OCI-LY7 (cell line): ENCODE measurements around the gene ZBTB16. TPM values are rescaled to one million over a fixed set of nuclear protein-coding genes. Genes with fewer than 3 reads are reported as not detected.

Source experiments
- BruUV-seq: library from RNA; stranded (reverse); fragments of 400-500 nt; replicated peaks from 2 replicates; lab custom pipeline; 2021; lab: Mats Ljungman, UMichigan
- CTCF ChIA-PET: fragments of 300-600 bp; sonication (Branson Sonifier 250); formaldehyde crosslinking; loops from one replicate; lab custom pipeline; 2022; ENCODE audit warnings: antibody characterized with exemption; ENCODE audit not compliant: unreplicated experiment; lab: Charles Lee
- POLR2A ChIA-PET: fragments of 300-600 bp; sonication (Branson Sonifier 250); formaldehyde crosslinking; loops from one replicate; lab custom pipeline; 2022; ENCODE audit warnings: antibody characterized with exemption; lab: Charles Lee
- DNase-seq: peaks from one replicate; pipeline ENCODE4 v3.0.0-alpha.2; 2015; ENCODE audit warnings: low spot score
- H2AFZ ChIP-seq: fragments of 200-600 bp; sonication (generic), shearing (Covaris generic); 2 replicates; pipeline ENCODE4 v1.6.1; 2014; ENCODE audit warnings: mild to moderate bottlenecking, antibody characterized with exemption, low read length, moderate library complexity
- H3K27ac ChIP-seq: fragments of 200-600 bp; sonication (generic); 2 replicates; pipeline ENCODE4 v1.5.1; 2014; ENCODE audit warnings: mixed run types, low read depth, mild to moderate bottlenecking, moderate library complexity, low read length, inconsistent platforms; ENCODE audit not compliant: poor library complexity, severe bottlenecking
- H3K36me3 ChIP-seq: fragments of 200-600 bp; sonication (generic); 2 replicates; pipeline ENCODE4 v1.6.1; 2014; ENCODE audit warnings: mild to moderate bottlenecking, antibody characterized with exemption, low read length, moderate library complexity, mixed read lengths; ENCODE audit not compliant: insufficient read depth
- H3K4me1 ChIP-seq: fragments of 200-600 bp; sonication (generic); 2 replicates; pipeline ENCODE4 v1.5.1; 2014; ENCODE audit warnings: mild to moderate bottlenecking, low read length; ENCODE audit not compliant: insufficient read depth, poor library complexity, severe bottlenecking
- H3K4me2 ChIP-seq: fragments of 200-600 bp; sonication (generic); 2 replicates; pipeline ENCODE4 v1.6.1; 2014; ENCODE audit warnings: mild to moderate bottlenecking, low read length
- H3K4me3 ChIP-seq: fragments of 200-600 bp; sonication (generic); 2 replicates; pipeline ENCODE4 v1.5.1; 2014; ENCODE audit warnings: mild to moderate bottlenecking, low read depth, low read length; ENCODE audit not compliant: poor library complexity, severe bottlenecking
- H3K79me2 ChIP-seq: fragments of 200-600 bp; sonication (generic); 2 replicates; pipeline ENCODE4 v1.6.1; 2016; ENCODE audit warnings: low read depth, mild to moderate bottlenecking, low read length, moderate library complexity, mixed read lengths; ENCODE audit not compliant: insufficient read depth
- H3K9me2 ChIP-seq: fragments of 200-600 bp; sonication (generic); 2 replicates; pipeline ENCODE4 v1.6.1; 2016; ENCODE audit warnings: mild to moderate bottlenecking, low read length, mixed read lengths; ENCODE audit not compliant: insufficient read depth
- H3K9me3 ChIP-seq: fragments of 200-600 bp; sonication (generic); 2 replicates; pipeline ENCODE4 v1.6.1; 2014; ENCODE audit warnings: mild to moderate bottlenecking, mixed run types, low read length, mixed read lengths
- H4K20me1 ChIP-seq: fragments of 200-600 bp; sonication (generic); 2 replicates; pipeline ENCODE4 v1.6.1; 2014; ENCODE audit warnings: mild to moderate bottlenecking, antibody characterized with exemption, low read length, moderate library complexity, mixed read lengths; ENCODE audit not compliant: insufficient read depth
- CTCF ChIP-seq: fragments of 200-600 bp; sonication (generic); conservative IDR thresholded peaks from 2 replicates; pipeline ENCODE4 v1.5.1; 2014; ENCODE audit warnings: mild to moderate bottlenecking, antibody characterized with exemption, low read length, moderate library complexity, mixed read lengths
- EZH2phosphoT487 ChIP-seq: fragments of 200-600 bp; sonication (generic); IDR thresholded peaks from 2 replicates; pipeline ENCODE4 v1.6.1; 2018; ENCODE audit warnings: low read depth, borderline replicate concordance, mild to moderate bottlenecking, mixed run types, antibody characterized with exemption, low read length, moderate library complexity, mixed read lengths
- intact Hi-C: fragments of 100-400 bp; cut with micrococcal nuclease; formaldehyde crosslinking; loops from one replicate; pipeline ENCODE4 v1.10.0; 2022; ENCODE audit not compliant: unreplicated experiment
- total RNA-seq, 2 experiments: library from RNA; depleted of rRNA in 1 of 2; stranded (reverse); fragments of >200 nt in 1 of 2; shearing (Covaris generic) in 1 of 2; gene quantifications; 2 replicates each; pipeline ENCODE4 v1.2.3, GENCODE V29; 2014 to 2022

The ZBTB16 gene
- total RNA-seq, 2 experiments from 2014 or later: not detected

GRCh38 chr11:114149689-114150407, 90.3 kb downstream of the ZBTB16 start:
- Histone ChIP-seq H4K20me1 (no peaks in the 10 kb centered on the region), H3K79me2 (no peaks in the 10 kb centered on the region), H2AFZ (no peak overlapping the region), H3K9me2 (no peaks in the 10 kb centered on the region), H3K4me2 (no peak overlapping the region), H3K4me3 (no peak overlapping the region), H3K36me3 (no peaks in the 10 kb centered on the region), H3K27ac (no peak overlapping the region), H3K9me3 (no peaks in the 10 kb centered on the region), H3K4me1 (no peaks in the 10 kb centered on the region)
- TF ChIP-seq EZH2phosphoT487 (no peak), CTCF (no peak)
- intact Hi-C loops: no loop called here
- POLR2A ChIA-PET: interaction anchor here (1.4 kb wide), 1 partner anchor 33 kb away, joined by 4 read pairs; no protein-coding TSS in a partner anchor
- no TSS peak for BruUV-seq
- DNase-seq: no peak
- CTCF ChIA-PET: no interaction called here

- POLR2A ChIA-PET: interaction anchor here (0.6 kb wide), 1 partner anchor 112 kb away, joined by 3 read pairs; no protein-coding TSS in a partner anchor
- TF ChIP-seq CTCF: no peak
- TF ChIP-seq EZH2phosphoT487: no peak
- CTCF ChIA-PET: no interaction called here
- Histone ChIP-seq H3K27ac (no peak overlapping the region), H3K4me2 (no peak overlapping the region), H3K9me2 (no peaks in the 10 kb centered on the region), H4K20me1 (no peaks in the 10 kb centered on the region), H2AFZ (no peak overlapping the region), H3K4me3 (no peak overlapping the region), H3K36me3 (no peaks in the 10 kb centered on the region), H3K4me1 (no peaks in the 10 kb centered on the region), H3K79me2 (no peaks in the 10 kb centered on the region), H3K9me3 (no peaks in the 10 kb centered on the region)
- intact Hi-C loops: no loop called here
- no TSS peak for BruUV-seq
- DNase-seq: no peak
Measured at GRCh38 chr11:114150671-114151070, 91.2 kb downstream of the ZBTB16 start.

GRCh38 chr11:114151631-114152030, 92.1 kb downstream of the ZBTB16 start:
- Histone ChIP-seq H3K9me2 (no peaks in the 10 kb centered on the region), H3K4me3 (no peak overlapping the region), H4K20me1 (no peaks in the 10 kb centered on the region), H3K79me2 (no peaks in the 10 kb centered on the region), H3K4me2 (no peak overlapping the region), H3K9me3 (no peaks in the 10 kb centered on the region), H3K36me3 (no peaks in the 10 kb centered on the region), H2AFZ (no peak overlapping the region), H3K4me1 (no peaks in the 10 kb centered on the region), H3K27ac (no peak overlapping the region)
- ChIA-PET CTCF (no interaction called here), POLR2A (interaction anchor here (0.6 kb wide), 1 partner anchor 84 kb away, joined by 4 read pairs; no protein-coding TSS in a partner anchor)
- intact Hi-C loops: no loop called here
- BruUV-seq: no TSS peak
- DNase-seq: no peak
- TF ChIP-seq EZH2phosphoT487 (no peak), CTCF (no peak)
